Hypothalamus (tissue), 51 donors: Measurements from ENCODE around the gene FOXC2.
A peak's percentile ranks its signal among the peaks of the same experiment; 100 is the strongest.

Source experiments
- DNase-seq, 51 donors: peaks; one replicate each; lab custom pipeline; 2025; lab: John Stamatoyannopoulos, UW

The FOXC2 gene

GRCh38 chr16:86566601-86566965 is at the start of gene FOXC2:
Gene FOXC2, plus strand, starts transcription at chr16:86566829. Its CDS starts 507 bp downstream, at chr16:86567336.
- DNase-seq: peak in 2 of 51 donors; percentile 3 to 11

- DNase-seq: no peak
These were observed 49.6 kb upstream of the FOXC2 start for GRCh38 chr16:86517033-86517432.

- peak in 44 of 51 donors; percentile 8 to 77 (median 40) for DNase-seq
These were observed 48.9 kb upstream of the FOXC2 start for GRCh38 chr16:86517652-86518258.

GRCh38 chr16:86519007-86519648 is 47.5 kb upstream of the FOXC2 start:
- DNase-seq: no peak

GRCh38 chr16:86519649-86520316 is 46.8 kb upstream of the FOXC2 start:
- peak in 29 of 51 donors; percentile 4 to 60 (median 26) for DNase-seq

GRCh38 chr16:86520317-86521210 is 46.1 kb upstream of the FOXC2 start:
- DNase-seq: no peak

- DNase-seq: no peak
These were observed 45.1 kb upstream of the FOXC2 start for GRCh38 chr16:86521236-86522197.

- DNase-seq: peak in 1 of 51 donors; percentile 41
These were observed 44.0 kb upstream of the FOXC2 start for GRCh38 chr16:86522634-86523033.

- DNase-seq: no peak
These were observed 43.4 kb upstream of the FOXC2 start for GRCh38 chr16:86523166-86523740.

- DNase-seq: no peak
These were observed 42.6 kb upstream of the FOXC2 start for GRCh38 chr16:86524029-86524428.

GRCh38 chr16:86525696-86526095 is 40.9 kb upstream of the FOXC2 start:
- DNase-seq: no peak

- no peak for DNase-seq
These were observed 39.3 kb upstream of the FOXC2 start for GRCh38 chr16:86527366-86527765.

GRCh38 chr16:86528061-86528929 is 38.3 kb upstream of the FOXC2 start:
- DNase-seq: no peak

- DNase-seq: no peak
These were observed 37.5 kb upstream of the FOXC2 start for GRCh38 chr16:86529160-86529559.

- peak in 17 of 51 donors; percentile 5 to 67 (median 37) for DNase-seq
These were observed 36.1 kb upstream of the FOXC2 start for GRCh38 chr16:86530251-86531190.

- DNase-seq: peak in 49 of 51 donors; percentile 14 to 93 (median 78)
These were observed 35.5 kb upstream of the FOXC2 start for GRCh38 chr16:86531191-86531545.
